ENCODE results near the gene LTBP1.

DNA sequence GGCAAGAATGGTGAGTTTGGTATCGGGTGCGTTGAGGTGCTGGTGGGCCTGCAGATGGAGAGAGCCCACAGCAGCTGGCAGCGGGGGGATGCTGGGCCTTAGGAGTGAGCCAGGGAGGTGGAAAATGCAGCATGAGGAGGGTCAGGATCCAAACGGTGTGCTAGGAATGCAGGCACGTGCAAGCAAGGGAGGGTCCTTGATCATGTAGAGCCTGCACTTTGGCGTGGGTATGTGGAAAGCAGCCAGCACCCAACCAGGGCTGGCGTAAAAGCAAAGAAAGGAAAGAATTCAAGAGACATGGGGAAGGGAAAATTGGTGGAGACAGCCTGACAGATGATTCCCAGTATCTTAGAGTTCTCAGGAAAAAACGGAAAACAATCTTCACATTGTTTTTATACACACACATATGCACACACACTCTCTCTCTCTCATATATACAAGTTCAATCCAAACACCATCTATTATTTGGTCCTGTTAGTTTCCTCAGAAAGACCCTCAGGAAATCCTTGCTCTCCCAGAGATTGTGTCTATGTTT, 46.3 kb downstream of the LTBP1 start:
- TF ChIP-seq, protein P1, sequence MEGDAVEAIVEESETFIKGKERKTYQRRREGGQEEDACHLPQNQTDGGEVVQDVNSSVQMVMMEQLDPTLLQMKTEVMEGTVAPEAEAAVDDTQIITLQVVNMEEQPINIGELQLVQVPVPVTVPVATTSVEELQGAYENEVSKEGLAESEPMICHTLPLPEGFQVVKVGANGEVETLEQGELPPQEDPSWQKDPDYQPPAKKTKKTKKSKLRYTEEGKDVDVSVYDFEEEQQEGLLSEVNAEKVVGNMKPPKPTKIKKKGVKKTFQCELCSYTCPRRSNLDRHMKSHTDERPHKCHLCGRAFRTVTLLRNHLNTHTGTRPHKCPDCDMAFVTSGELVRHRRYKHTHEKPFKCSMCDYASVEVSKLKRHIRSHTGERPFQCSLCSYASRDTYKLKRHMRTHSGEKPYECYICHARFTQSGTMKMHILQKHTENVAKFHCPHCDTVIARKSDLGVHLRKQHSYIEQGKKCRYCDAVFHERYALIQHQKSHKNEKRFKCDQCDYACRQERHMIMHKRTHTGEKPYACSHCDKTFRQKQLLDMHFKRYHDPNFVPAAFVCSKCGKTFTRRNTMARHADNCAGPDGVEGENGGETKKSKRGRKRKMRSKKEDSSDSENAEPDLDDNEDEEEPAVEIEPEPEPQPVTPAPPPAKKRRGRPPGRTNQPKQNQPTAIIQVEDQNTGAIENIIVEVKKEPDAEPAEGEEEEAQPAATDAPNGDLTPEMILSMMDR (optimal IDR thresholded peaks at IDR 0.05 in 1 of 3, IDR thresholded peaks at IDR 0.05 in 1 of 3, conservative IDR thresholded peaks at IDR 0.05 in 1 of 3; ENCODE audit: extremely low read depth in 1 of 3, insufficient read depth in 2 of 3, low read length in 3 of 3), result no peak
- no peak for TF ChIP-seq EZH2 (IDR thresholded peaks at IDR 0.05; ENCODE audit: low read length)

Measured in keratinocyte (primary cell).